Loucy (cell line): Measurements from ENCODE around the gene FAM151A.

Experiments
- H2AFZ ChIP-seq: fragments of 200-600 bp; sonication (generic); 2 replicates; pipeline ENCODE4 v1.6.0; 2016; ENCODE audit warnings: antibody characterized with exemption, mild to moderate bottlenecking, low read length, moderate library complexity
- H3F3A ChIP-seq: fragments of 200-600 bp; 2 replicates; pipeline ENCODE4 v1.6.0; 2016; ENCODE audit warnings: antibody characterized with exemption, low read depth, mild to moderate bottlenecking
- H3K27me3 ChIP-seq: fragments of 200-600 bp; sonication (generic); 2 replicates; pipeline ENCODE4 v1.6.1; 2014; ENCODE audit warnings: low read length, mild to moderate bottlenecking; ENCODE audit not compliant: insufficient read depth, poor library complexity, severe bottlenecking
- H3K36me3 ChIP-seq: fragments of 200-600 bp; sonication (generic); 2 replicates; pipeline ENCODE4 v1.6.1; 2016; ENCODE audit warnings: low read length; ENCODE audit not compliant: insufficient read depth
- H3K4me1 ChIP-seq: fragments of 200-600 bp; sonication (generic); 2 replicates; pipeline ENCODE4 v1.5.1; 2014; ENCODE audit warnings: low read length, mild to moderate bottlenecking; ENCODE audit not compliant: insufficient read depth, poor library complexity, severe bottlenecking
- H3K4me2 ChIP-seq: fragments of 200-600 bp; sonication (generic); 2 replicates; pipeline ENCODE4 v1.6.0; 2014; ENCODE audit warnings: antibody characterized with exemption, low read length, low read depth, mild to moderate bottlenecking; ENCODE audit not compliant: poor library complexity, severe bottlenecking
- H3K4me3 ChIP-seq: fragments of 200-600 bp; sonication (generic); 2 replicates; pipeline ENCODE4 v1.5.1; 2014; ENCODE audit warnings: low read length, mild to moderate bottlenecking, mixed read lengths; ENCODE audit not compliant: poor library complexity, severe bottlenecking
- H3K79me2 ChIP-seq: fragments of 200-600 bp; sonication (generic); 2 replicates; pipeline ENCODE4 v1.6.1; 2014; ENCODE audit warnings: low read length; ENCODE audit not compliant: insufficient read depth
- H3K9ac ChIP-seq: fragments of 200-600 bp; sonication (generic); 2 replicates; pipeline ENCODE4 v1.6.0; 2014; ENCODE audit warnings: mild to moderate bottlenecking, low read depth, low read length, moderate library complexity; ENCODE audit not compliant: poor library complexity, severe bottlenecking
- H3K9me2 ChIP-seq: fragments of 200-600 bp; sonication (generic); replicated peaks from 2 replicates; pipeline ENCODE4 v1.6.1; 2016; ENCODE audit warnings: low read depth, low read length, mixed read lengths
- H3K9me3 ChIP-seq: fragments of 200-600 bp; sonication (generic); 2 replicates; pipeline ENCODE4 v1.6.1; 2014; ENCODE audit warnings: mild to moderate bottlenecking, antibody characterized with exemption, low read length, low read depth; ENCODE audit not compliant: insufficient read depth
- H4K20me1 ChIP-seq: fragments of 200-600 bp; sonication (generic); 2 replicates; pipeline ENCODE4 v1.6.0; 2014; ENCODE audit warnings: antibody characterized with exemption, low read length, mild to moderate bottlenecking; ENCODE audit not compliant: insufficient read depth, poor library complexity, severe bottlenecking
- CTCF ChIP-seq: fragments of 200-600 bp; sonication (generic); conservative IDR thresholded peaks from 2 replicates; pipeline ENCODE4 v1.5.1; 2014; ENCODE audit warnings: mild to moderate bottlenecking, antibody characterized with exemption, low read length
- EZH2phosphoT487 ChIP-seq: fragments of 200-600 bp; IDR thresholded peaks from 2 replicates; pipeline ENCODE4 v1.6.1; 2018; ENCODE audit warnings: antibody characterized with exemption, mild to moderate bottlenecking, moderate library complexity, borderline replicate concordance

FAM151A gene

GRCh38 chr1:54664364-54664763 is 41.0 kb upstream of the FAM151A start:
- no peak for TF ChIP-seq CTCF
- no peak for TF ChIP-seq EZH2phosphoT487
- no peak overlapping the region for H3K9ac ChIP-seq
- no peak overlapping the region for H3K4me3 ChIP-seq
- H3K79me2 ChIP-seq: no peaks in the 10 kb centered on the region
- no peaks in the 10 kb centered on the region for H3K4me1 ChIP-seq
- H3K4me2 ChIP-seq: no peak overlapping the region
- no peaks in the 10 kb centered on the region for H3K9me2 ChIP-seq
- H3K9me3 ChIP-seq: no peaks in the 10 kb centered on the region
- H3K36me3 ChIP-seq: no peaks in the 10 kb centered on the region
- no peak overlapping the region for H2AFZ ChIP-seq
- no peaks in the 10 kb centered on the region for H3F3A ChIP-seq
- no peaks in the 10 kb centered on the region for H3K27me3 ChIP-seq
- H4K20me1 ChIP-seq: no peaks in the 10 kb centered on the region

DNA sequence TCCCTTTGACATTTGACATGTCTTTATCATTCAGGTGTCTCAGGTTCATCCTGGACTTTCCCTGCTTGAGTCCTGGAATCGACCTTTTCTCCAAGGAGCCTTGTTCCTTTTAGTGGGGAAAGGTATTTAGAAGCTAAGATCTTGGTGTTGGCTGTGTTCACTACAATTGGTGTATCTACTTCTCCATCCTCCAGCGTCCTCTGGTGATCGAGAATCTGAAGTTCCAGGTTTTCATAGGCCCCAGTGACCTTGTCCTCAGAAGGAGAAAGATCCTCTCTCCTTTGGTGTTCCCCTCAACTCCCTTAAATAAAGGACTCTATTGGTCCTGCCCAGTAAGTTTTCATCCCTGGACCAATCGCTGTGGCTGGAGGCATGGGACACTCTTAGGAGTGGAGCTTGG is 40.4 kb upstream of the FAM151A start:
- H4K20me1 ChIP-seq: no peaks in the 10 kb centered on the region
- TF ChIP-seq EZH2phosphoT487: no peak
- TF ChIP-seq CTCF: peak; percentile 14; the same call in 1 of the 2 replicates
- H2AFZ ChIP-seq: no peak overlapping the region
- H3K9ac ChIP-seq: no peak overlapping the region
- H3K9me2 ChIP-seq: no peaks in the 10 kb centered on the region
- H3K27me3 ChIP-seq: no peaks in the 10 kb centered on the region
- H3K4me2 ChIP-seq: no peak overlapping the region
- no peaks in the 10 kb centered on the region for H3K9me3 ChIP-seq
- no peaks in the 10 kb centered on the region for H3F3A ChIP-seq
- no peak overlapping the region for H3K4me3 ChIP-seq
- no peaks in the 10 kb centered on the region for H3K36me3 ChIP-seq
- no peaks in the 10 kb centered on the region for H3K4me1 ChIP-seq
- H3K79me2 ChIP-seq: no peaks in the 10 kb centered on the region

GRCh38 chr1:54658164-54658913 is 35.0 kb upstream of the FAM151A start:
- Histone ChIP-seq H3K36me3 (no peaks in the 10 kb centered on the region), H3K9ac (no peak overlapping the region), H3K9me2 (no peaks in the 10 kb centered on the region), H3K79me2 (no peaks in the 10 kb centered on the region), H3K4me1 (no peaks in the 10 kb centered on the region), H3K27me3 (no peaks in the 10 kb centered on the region), H3F3A (no peaks in the 10 kb centered on the region), H3K4me2 (no peak overlapping the region), H3K9me3 (0 out of 2 replicates have a peak, but pooled peaks cover 7% of the 10 kb centered on the region), H3K4me3 (no peak overlapping the region), H2AFZ (no peak overlapping the region), H4K20me1 (no peaks in the 10 kb centered on the region)
- TF ChIP-seq CTCF (no peak), EZH2phosphoT487 (no peak)
